Transverse colon (tissue), 3 donors: ENCODE measurements around the gene VSIG4.

Experiments
- CTCF ChIP-seq, 5 experiments: fragments of 200-600 bp in 3 of 5; fragments of 450-650 bp in 2 of 5; sonication (generic) in 3 of 5; IDR thresholded peaks; 1 replicate in 2 of 5; 2 replicates in 3 of 5; pipeline ENCODE4 v1.5.1; 2016 to 2017; ENCODE audit warnings: antibody characterized with exemption in 5 of 5, inconsistent platforms in 3 of 5, mild to moderate bottlenecking in 2 of 5, moderate library complexity in 1 of 5
- EP300 ChIP-seq: sonication (generic); formaldehyde crosslinking; IDR thresholded peaks from one replicate; pipeline ENCODE4 v1.6.1; 2017; ENCODE audit warnings: antibody characterized with exemption, low read depth
- POLR2A ChIP-seq: fragments of 450-650 bp; IDR thresholded peaks from one replicate; pipeline ENCODE4 v1.6.1; 2016; ENCODE audit warnings: antibody characterized with exemption, mild to moderate bottlenecking, moderate library complexity

GRCh38 chrX:66000178-66000577, 39.7 kb downstream of the VSIG4 start:
- TF ChIP-seq EP300 (no peak), CTCF (IDR thresholded peaks at IDR 0.05) (no peak), POLR2A (no peak)
